ENCODE results near the gene GPX6. TPM values are rescaled to one million over a fixed set of nuclear protein-coding genes. Genes with fewer than 3 reads are reported as not detected.

GPX6 gene
- total RNA-seq, 1 donor from 2014 or later, result not detected

DNA sequence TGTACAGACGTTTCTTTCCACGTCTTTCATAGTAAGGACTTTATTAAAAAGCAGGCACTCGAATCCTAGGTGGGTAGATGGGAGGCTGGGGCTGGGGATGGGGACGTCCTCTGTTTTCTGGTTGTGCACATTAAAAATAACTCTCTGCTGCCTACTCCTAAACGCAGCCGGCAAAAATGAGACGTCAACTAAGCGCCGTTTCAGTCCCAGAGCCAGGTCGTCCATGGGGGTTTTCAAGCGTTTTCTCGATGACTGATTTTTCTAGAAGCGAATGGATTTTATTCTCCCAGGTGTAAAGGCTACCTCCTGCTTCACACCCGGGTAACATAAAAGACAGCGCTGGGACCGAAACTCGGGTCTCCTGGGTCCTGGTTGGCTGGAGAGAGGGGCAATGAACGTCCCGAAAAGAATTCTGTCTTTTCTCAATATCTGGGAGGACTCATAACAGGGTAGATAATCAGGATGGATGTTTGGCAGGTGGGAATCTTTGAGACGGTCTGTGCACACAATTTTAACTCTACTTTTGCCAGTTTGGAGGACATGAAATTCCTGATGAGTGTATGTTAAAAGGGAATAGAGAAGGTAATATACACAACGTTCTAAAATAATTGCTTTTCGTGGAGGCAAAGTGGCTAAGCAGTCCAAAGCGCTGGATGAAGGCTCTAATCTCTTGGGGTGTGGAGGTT lies 25.2 kb downstream of the GPX6 start:
- Histone ChIP-seq H3K9me3 (no peaks in the 10 kb centered on the region), H3K4me3 (peak overlapping the region; percentile 47), H3K27ac (peak overlapping the region; percentile 78), H3K27me3 (ENCODE audit: low read depth) (peaks cover 28% of the 10 kb centered on the region), H3K36me3 (no peaks in the 10 kb centered on the region), H3K4me1 (no peaks in the 10 kb centered on the region)
- DNase-seq (no peak), ATAC-seq (peak; percentile 34 to 52)
- TF ChIP-seq, protein P1, sequence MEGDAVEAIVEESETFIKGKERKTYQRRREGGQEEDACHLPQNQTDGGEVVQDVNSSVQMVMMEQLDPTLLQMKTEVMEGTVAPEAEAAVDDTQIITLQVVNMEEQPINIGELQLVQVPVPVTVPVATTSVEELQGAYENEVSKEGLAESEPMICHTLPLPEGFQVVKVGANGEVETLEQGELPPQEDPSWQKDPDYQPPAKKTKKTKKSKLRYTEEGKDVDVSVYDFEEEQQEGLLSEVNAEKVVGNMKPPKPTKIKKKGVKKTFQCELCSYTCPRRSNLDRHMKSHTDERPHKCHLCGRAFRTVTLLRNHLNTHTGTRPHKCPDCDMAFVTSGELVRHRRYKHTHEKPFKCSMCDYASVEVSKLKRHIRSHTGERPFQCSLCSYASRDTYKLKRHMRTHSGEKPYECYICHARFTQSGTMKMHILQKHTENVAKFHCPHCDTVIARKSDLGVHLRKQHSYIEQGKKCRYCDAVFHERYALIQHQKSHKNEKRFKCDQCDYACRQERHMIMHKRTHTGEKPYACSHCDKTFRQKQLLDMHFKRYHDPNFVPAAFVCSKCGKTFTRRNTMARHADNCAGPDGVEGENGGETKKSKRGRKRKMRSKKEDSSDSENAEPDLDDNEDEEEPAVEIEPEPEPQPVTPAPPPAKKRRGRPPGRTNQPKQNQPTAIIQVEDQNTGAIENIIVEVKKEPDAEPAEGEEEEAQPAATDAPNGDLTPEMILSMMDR (IDR thresholded peaks at IDR 0.05), result no peak
- intact Hi-C loops (cut with DNase I), result no loop called here

DNA sequence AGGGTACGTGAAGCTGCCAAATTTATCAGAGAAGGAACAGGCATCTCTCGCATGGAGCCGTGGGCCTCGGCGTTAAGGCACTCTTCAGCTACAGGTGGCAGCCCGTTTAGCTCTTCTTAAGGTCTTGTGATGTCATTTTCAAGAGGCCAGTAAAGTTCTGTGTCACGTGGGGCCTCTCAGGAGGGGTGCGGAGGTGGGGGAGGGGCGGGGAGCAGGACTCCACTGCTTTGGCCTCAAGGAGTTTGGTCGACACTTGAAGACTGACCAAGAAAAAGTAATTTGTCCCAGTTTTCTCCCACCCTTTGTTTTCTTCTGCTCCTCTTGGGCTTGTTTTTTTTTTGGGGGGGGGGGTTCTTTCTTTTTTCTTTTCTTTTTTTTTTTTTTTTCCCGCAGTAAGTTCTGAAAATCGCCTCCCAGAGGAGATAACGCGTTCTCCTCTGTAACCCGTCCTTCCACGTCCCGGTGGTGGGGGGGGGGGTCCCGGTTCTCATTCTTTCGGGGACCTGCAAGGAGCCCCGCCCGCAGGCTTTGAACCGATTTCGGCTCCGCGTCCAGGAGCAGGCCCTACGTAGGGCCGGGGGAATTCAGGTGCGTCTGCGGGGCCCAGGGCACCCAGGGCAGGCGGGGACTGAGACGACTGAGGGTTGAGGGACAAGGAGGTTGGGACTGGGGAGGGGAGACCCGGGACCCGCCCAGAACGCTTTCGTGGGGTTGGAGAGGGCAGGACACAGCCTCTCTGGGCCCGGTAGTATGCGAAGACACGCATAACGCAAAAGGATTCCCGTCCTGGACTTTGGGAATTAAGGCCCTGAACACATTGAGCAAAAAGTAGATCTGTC lies 26.0 kb downstream of the GPX6 start:
- Histone ChIP-seq H3K9me3 (no peaks in the 10 kb centered on the region), H3K27me3 (ENCODE audit: low read depth) (peaks cover 28% of the 10 kb centered on the region), H3K36me3 (no peaks in the 10 kb centered on the region), H3K4me3 (peak overlapping the region; percentile 47), H3K4me1 (no peaks in the 10 kb centered on the region), H3K27ac (peak overlapping the region; percentile 78)
- TF ChIP-seq, protein P1 (IDR thresholded peaks at IDR 0.05), result no peak
- intact Hi-C loops (cut with DNase I), result no loop called here
- DNase-seq, result peak; percentile 82
- peak; percentile 97 to 98 for ATAC-seq

DNA sequence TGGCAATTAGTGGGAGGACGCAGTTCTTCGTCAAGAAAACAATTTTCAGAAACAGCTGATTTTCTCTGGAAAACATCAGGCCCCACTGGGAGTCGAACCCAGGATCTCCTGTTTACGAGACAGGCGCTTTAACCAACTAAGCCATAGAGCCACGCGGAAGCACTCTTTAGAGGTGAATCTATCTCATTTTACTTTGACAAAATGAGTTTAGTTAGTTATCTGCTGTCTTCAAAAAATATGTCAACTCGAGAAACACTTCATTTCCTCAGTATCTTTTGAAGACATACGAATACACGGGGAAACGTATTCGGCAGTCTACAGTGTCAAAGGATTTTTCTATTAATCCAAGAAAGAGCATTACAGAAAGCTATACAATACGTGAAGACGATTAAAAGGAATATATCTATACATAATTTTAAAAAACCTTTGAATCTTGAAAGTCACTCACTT lies 26.7 kb downstream of the GPX6 start:
- TF ChIP-seq, protein P1 (IDR thresholded peaks at IDR 0.05), result no peak
- intact Hi-C loops (cut with DNase I), result no loop called here
- peaks cover 28% of the 10 kb centered on the region for H3K27me3 ChIP-seq (ENCODE audit: low read depth)
- H3K4me3 ChIP-seq, result peak overlapping the region; percentile 47
- H3K36me3 ChIP-seq, result no peaks in the 10 kb centered on the region
- H3K9me3 ChIP-seq, result no peaks in the 10 kb centered on the region
- DNase-seq (no peak), ATAC-seq (no peak)
- no peaks in the 10 kb centered on the region for H3K4me1 ChIP-seq
- H3K27ac ChIP-seq, result peak overlapping the region; percentile 78

DNA sequence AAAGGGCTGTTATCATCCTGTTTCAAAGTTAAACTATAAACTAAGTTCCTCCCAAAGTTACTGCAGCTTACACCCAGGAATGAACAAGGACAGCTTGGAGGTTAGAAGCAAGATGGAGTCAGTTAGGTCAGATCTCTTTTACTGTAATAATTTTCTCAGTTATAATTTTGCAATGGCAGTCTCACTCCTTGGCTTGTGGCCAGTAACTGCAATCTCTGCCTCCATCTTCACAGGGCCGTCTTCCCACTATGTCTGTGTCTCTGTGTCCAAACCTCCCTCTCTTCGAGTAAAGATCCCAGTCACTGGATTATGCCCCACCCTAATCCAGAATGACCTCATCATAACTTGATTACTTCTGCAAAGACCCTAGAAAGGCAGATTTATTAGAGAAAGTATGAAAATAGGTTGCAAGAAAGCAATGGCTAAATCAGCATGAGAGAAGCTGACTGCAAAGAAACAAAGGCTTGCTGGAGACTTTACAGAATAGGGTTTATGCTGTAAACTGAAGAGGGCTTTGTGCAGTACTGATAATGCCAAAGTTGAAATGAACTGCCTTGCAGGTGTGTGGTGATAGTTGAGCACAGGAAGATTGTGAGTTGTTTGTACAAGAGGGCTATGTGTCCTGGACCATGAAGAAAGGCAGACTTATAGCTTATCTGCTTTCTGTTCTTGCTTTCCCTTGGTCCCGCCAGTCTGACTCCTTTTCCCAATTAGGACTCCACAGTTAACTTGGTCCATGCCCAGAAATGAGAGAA lies 28.4 kb downstream of the GPX6 start:
- ATAC-seq, result no peak
- Histone ChIP-seq H3K36me3 (no peaks in the 10 kb centered on the region), H3K9me3 (no peaks in the 10 kb centered on the region), H3K27ac (no peak overlapping the region), H3K4me1 (no peaks in the 10 kb centered on the region), H3K4me3 (no peak overlapping the region), H3K27me3 (ENCODE audit: low read depth) (peaks cover 26% of the 10 kb centered on the region)
- TF ChIP-seq, protein P1 (IDR thresholded peaks at IDR 0.05), result no peak
- DNase-seq, result no peak
- intact Hi-C loops (cut with DNase I), result no loop called here

DNA sequence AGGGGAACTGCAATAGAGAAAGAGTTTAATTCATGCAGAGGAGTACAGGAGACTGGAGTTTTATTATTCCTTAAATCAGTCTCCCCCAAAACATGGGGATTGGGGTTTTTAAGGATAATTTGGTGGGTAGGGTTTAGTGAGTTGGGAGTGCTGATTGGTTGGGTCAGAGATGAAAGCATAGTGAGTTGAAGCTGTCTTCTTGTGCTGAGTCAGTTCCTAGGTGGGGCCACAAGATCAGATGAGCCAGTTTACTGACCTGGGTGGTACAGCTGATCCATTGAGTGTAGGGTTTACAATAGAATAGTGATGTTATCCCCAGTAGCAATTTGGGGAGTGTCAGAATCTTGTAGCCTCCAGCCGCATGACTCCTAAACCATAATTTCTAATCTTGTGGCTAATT lies 29.1 kb downstream of the GPX6 start:
- H3K4me3 ChIP-seq, result no peak overlapping the region
- H3K36me3 ChIP-seq, result no peaks in the 10 kb centered on the region
- H3K27ac ChIP-seq, result no peak overlapping the region
- DNase-seq (no peak), ATAC-seq (no peak)
- H3K4me1 ChIP-seq, result no peaks in the 10 kb centered on the region
- H3K27me3 ChIP-seq (ENCODE audit: low read depth), result peaks cover 20% of the 10 kb centered on the region
- TF ChIP-seq, protein P1 (IDR thresholded peaks at IDR 0.05), result no peak
- intact Hi-C loops (cut with DNase I), result no loop called here
- H3K9me3 ChIP-seq, result no peaks in the 10 kb centered on the region

Data from lower lobe of right lung (tissue), 2 donors.